WTC11 (cell line): ENCODE measurements around the gene NOL9. TPM values are rescaled to one million over a fixed set of nuclear protein-coding genes. Genes with fewer than 3 reads are reported as not detected.

ENCODE experiments used
- ATAC-seq: fragments of 200-7000 bp; cut with Tn5 transposase; 2 replicates; pipeline ENCODE4 v1.10.0; 2021; ENCODE audit warnings: mild to moderate bottlenecking, moderate library complexity
- CTCF ChIA-PET: fragments of 300-600 bp; sonication (Branson Sonifier 250); formaldehyde crosslinking; loops from one replicate; lab custom pipeline; 2021; ENCODE audit warnings: antibody characterized with exemption; lab: Charles Lee
- POLR2A ChIA-PET: fragments of 350-600 bp; sonication (Branson Sonifier 250); formaldehyde crosslinking; loops from one replicate; lab custom pipeline; 2021; ENCODE audit warnings: antibody characterized with exemption; lab: Charles Lee
- DNase-seq: peaks from one replicate; pipeline ENCODE4 v3.0.0; 2021; ENCODE audit warnings: low spot score
- H3K27ac Mint-ChIP-seq: 2 replicates; pipeline ENCODE4 v1.8.0; 2021; ENCODE audit warnings: mixed read lengths
- H3K27me3 Mint-ChIP-seq: 2 replicates; pipeline ENCODE4 v1.8.0; 2021; ENCODE audit warnings: low read depth, mild to moderate bottlenecking, moderate library complexity, mixed read lengths
- H3K36me3 Mint-ChIP-seq: 2 replicates; pipeline ENCODE4 v1.8.0; 2021; ENCODE audit warnings: mixed read lengths
- H3K4me1 Mint-ChIP-seq: 2 replicates; pipeline ENCODE4 v1.8.0; 2022; ENCODE audit warnings: mixed read lengths
- H3K4me3 Mint-ChIP-seq: 2 replicates; pipeline ENCODE4 v1.8.0; 2021; ENCODE audit warnings: mild to moderate bottlenecking, moderate library complexity, mixed read lengths
- H3K9me3 Mint-ChIP-seq: 2 replicates; pipeline ENCODE4 v1.8.0; 2021; ENCODE audit warnings: mixed read lengths
- ATF1 ChIP-seq: sonication (generic); formaldehyde crosslinking; IDR thresholded peaks from 2 replicates; pipeline ENCODE4 v1.8.1; 2023; ENCODE audit warnings: mild to moderate bottlenecking, moderate library complexity, missing genetic modification reagents
- ATF3 ChIP-seq: sonication (generic); formaldehyde crosslinking; conservative IDR thresholded peaks from 2 replicates; pipeline ENCODE4 v1.8.1; 2022; ENCODE audit warnings: mild to moderate bottlenecking, missing genetic modification reagents
- CTCF ChIP-seq: fragments of 200-600 bp; IDR thresholded peaks from 2 replicates; pipeline ENCODE4 v1.8.0; 2022; ENCODE audit warnings: antibody characterized with exemption
- ETV6 ChIP-seq: sonication (generic); formaldehyde crosslinking; IDR thresholded peaks from 2 replicates; pipeline ENCODE4 v1.8.1; 2022; ENCODE audit warnings: mild to moderate bottlenecking, missing genetic modification reagents
- GABPB1 ChIP-seq: sonication (generic); formaldehyde crosslinking; IDR thresholded peaks from 2 replicates; pipeline ENCODE4 v1.8.1; 2023; ENCODE audit warnings: mild to moderate bottlenecking, missing genetic modification reagents
- JAZF1 ChIP-seq: fragments of 250-450 bp; sonication (Bioruptor Pico); IDR thresholded peaks from 2 replicates; pipeline ENCODE4 v1.9.0; 2021; ENCODE audit warnings: moderate library complexity, mild to moderate bottlenecking, inconsistent platforms
- MYBL2 ChIP-seq: sonication (generic); formaldehyde crosslinking; IDR thresholded peaks from 2 replicates; pipeline ENCODE4 v1.8.1; 2023; ENCODE audit warnings: mild to moderate bottlenecking, moderate library complexity, missing genetic modification reagents
- RELA ChIP-seq: sonication (generic); formaldehyde crosslinking; IDR thresholded peaks from 2 replicates; pipeline ENCODE4 v1.8.1; 2022; ENCODE audit warnings: missing genetic modification reagents, mild to moderate bottlenecking, borderline replicate concordance
- SOX15 ChIP-seq: fragments of 250-450 bp; sonication (Bioruptor Pico); IDR thresholded peaks from 2 replicates; pipeline ENCODE4 v1.9.0; 2021; ENCODE audit warnings: mild to moderate bottlenecking
- TEAD4 ChIP-seq: sonication (generic); formaldehyde crosslinking; IDR thresholded peaks from 2 replicates; pipeline ENCODE4 v1.8.0; 2022; ENCODE audit warnings: mild to moderate bottlenecking, missing genetic modification reagents
- USF1 ChIP-seq: sonication (generic); formaldehyde crosslinking; IDR thresholded peaks from 2 replicates; pipeline ENCODE4 v1.8.0; 2022; ENCODE audit warnings: mild to moderate bottlenecking, missing genetic modification reagents
- ZMAT4 ChIP-seq: fragments of 250-450 bp; sonication (Bioruptor Pico); IDR thresholded peaks from 2 replicates; pipeline ENCODE4 v1.9.0; 2021; ENCODE audit warnings: mild to moderate bottlenecking
- ZNF138 ChIP-seq: sonication (generic); formaldehyde crosslinking; conservative IDR thresholded peaks from 2 replicates; pipeline ENCODE4 v1.8.1; 2022; ENCODE audit warnings: mild to moderate bottlenecking, moderate library complexity, missing genetic modification reagents
- ZNF219 ChIP-seq: sonication (generic); formaldehyde crosslinking; IDR thresholded peaks from 2 replicates; pipeline ENCODE4 v1.8.0; 2023; ENCODE audit warnings: missing genetic modification reagents, mild to moderate bottlenecking, borderline replicate concordance
- ZNF232 ChIP-seq: sonication (generic); formaldehyde crosslinking; IDR thresholded peaks from 2 replicates; pipeline ENCODE4 v1.8.0; 2022; ENCODE audit warnings: mild to moderate bottlenecking, missing genetic modification reagents
- ZNF281 ChIP-seq: sonication (generic); formaldehyde crosslinking; IDR thresholded peaks from 2 replicates; pipeline ENCODE4 v1.8.0; 2023; ENCODE audit warnings: mild to moderate bottlenecking, missing genetic modification reagents
- ZNF671 ChIP-seq: fragments of 250-450 bp; sonication (Bioruptor Pico); IDR thresholded peaks from 2 replicates; pipeline ENCODE4 v1.8.0; 2021; ENCODE audit warnings: mild to moderate bottlenecking
- total RNA-seq: library from RNA; stranded (reverse); gene quantifications from 3 replicates; pipeline ENCODE4 v1.2.3, GENCODE V29; 2021

NOL9 gene
- total RNA-seq, 1 experiment from 2014 or later = 37.4 TPM

GRCh38 chr1:6581561-6582305, 27.4 kb upstream of the NOL9 start:
- ChIA-PET POLR2A (interaction anchor here (0.7 kb wide), 1 partner anchor 1459 kb away, joined by 4 read pairs; no protein-coding TSS in a partner anchor), CTCF (interaction anchor here (0.7 to 2.9 kb wide), 3 partner anchors 22 to 134 kb away, joined by 3 to 20 read pairs (median 3); partner anchors contain the start of genes NOL9 and TAS1R1)
- H3K4me1 Mint-ChIP-seq = peaks cover 17% of the 10 kb centered on the region
- no peak overlapping the region for H3K27ac Mint-ChIP-seq
- no peaks in the 10 kb centered on the region for H3K9me3 Mint-ChIP-seq
- no peak for DNase-seq
- peaks cover 3% of the 10 kb centered on the region; the same call in 1 of the 2 replicates for H3K36me3 Mint-ChIP-seq
- H3K27me3 Mint-ChIP-seq = no peaks in the 10 kb centered on the region
- no peak for ATAC-seq
- TF ChIP-seq GABPB1 (CRISPR knock-in tag) (no peak), ZNF138 (CRISPR knock-in tag) (no peak), JAZF1 (CRISPR knock-in tag) (no peak), ATF3 (CRISPR knock-in tag) (no peak), SOX15 (CRISPR knock-in tag) (no peak), ZNF671 (no peak), ETV6 (CRISPR knock-in tag) (no peak), MYBL2 (CRISPR knock-in tag) (no peak), TEAD4 (no peak)
- TF ChIP-seq, all 79 proteins: peak for 0
- H3K4me3 Mint-ChIP-seq = 0 out of 2 replicates have a peak overlapping the region, but pooled peaks have one; percentile 21

- ChIA-PET CTCF (interaction anchor here (0.7 to 2.9 kb wide), 5 partner anchors 21 to 90 kb away, joined by 3 to 20 read pairs (median 5); partner anchors contain the start of genes KLHL21, NOL9 and TAS1R1), POLR2A (interaction anchor here (0.6 to 2.0 kb wide), 4 partner anchors 8 to 90 kb away, joined by 3 to 5 read pairs (median 4); no protein-coding TSS in a partner anchor)
- Mint-ChIP-seq H3K27ac (peak overlapping the region; percentile 60), H3K4me3 (peak overlapping the region; percentile 85), H3K27me3 (no peaks in the 10 kb centered on the region), H3K4me1 (peaks cover 17% of the 10 kb centered on the region), H3K36me3 (peaks cover 3% of the 10 kb centered on the region; the same call in 1 of the 2 replicates), H3K9me3 (no peaks in the 10 kb centered on the region)
- ATAC-seq (no peak), DNase-seq (no peak)
- TF ChIP-seq USF1 (CRISPR knock-in tag) (no peak), ZNF138 (CRISPR knock-in tag) (no peak), ZNF281 (CRISPR knock-in tag) (no peak)
These were observed 26.5 kb upstream of the NOL9 start for GRCh38 chr1:6580593-6581409.

GRCh38 chr1:6580119-6580592, 25.8 kb upstream of the NOL9 start:
- CTCF ChIA-PET = interaction anchor here (1.0 to 2.9 kb wide), 11 partner anchors 22 to 375 kb away, joined by 3 to 20 read pairs (median 5); partner anchors contain the start of genes KLHL21, NOL9 and TAS1R1

More at GRCh38 chr1:6580119-6580592, 25.8 kb upstream of the NOL9 start:
- no peak for TF ChIP-seq ZNF219 (CRISPR knock-in tag)
- no peak for TF ChIP-seq CTCF
- no peak for TF ChIP-seq ZMAT4
- TF ChIP-seq RELA (CRISPR knock-in tag) = no peak
- TF ChIP-seq ZNF232 = 0 out of 2 replicates have a peak, but pooled peaks have one; percentile 27
- no peak for TF ChIP-seq ATF1
- TF ChIP-seq USF1 (CRISPR knock-in tag) = no peak
- Mint-ChIP-seq H3K9me3 (no peaks in the 10 kb centered on the region), H3K4me3 (peak overlapping the region; percentile 85), H3K36me3 (peaks cover 3% of the 10 kb centered on the region; the same call in 1 of the 2 replicates), H3K27ac (peak overlapping the region; percentile 41; the same call in 1 of the 2 replicates), H3K4me1 (peaks cover 17% of the 10 kb centered on the region), H3K27me3 (no peaks in the 10 kb centered on the region)
- no peak for DNase-seq
- POLR2A ChIA-PET = interaction anchor here (0.6 to 2.0 kb wide), 5 partner anchors 15 to 89 kb away, joined by 3 to 5 read pairs (median 3); partner anchors contain the start of genes NOL9 and TAS1R1
- peak; percentile 9; the same call in 1 of the 2 replicates for ATAC-seq
